Cardiac ventricle fibroblast (primary cell): ENCODE measurements around the gene SH3BP5L. TPM values are rescaled to one million over a fixed set of nuclear protein-coding genes. Genes with fewer than 3 reads are reported as not detected.

Experiments
- total RNA-seq: library from RNA; depleted of rRNA; stranded (reverse); fragments of >200 nt; gene quantifications from 2 replicates; pipeline ENCODE4 v1.2.3, GENCODE V29; 2015

SH3BP5L gene
- 18.0 and 21.7 TPM in 2 replicates for total RNA-seq

DNA sequence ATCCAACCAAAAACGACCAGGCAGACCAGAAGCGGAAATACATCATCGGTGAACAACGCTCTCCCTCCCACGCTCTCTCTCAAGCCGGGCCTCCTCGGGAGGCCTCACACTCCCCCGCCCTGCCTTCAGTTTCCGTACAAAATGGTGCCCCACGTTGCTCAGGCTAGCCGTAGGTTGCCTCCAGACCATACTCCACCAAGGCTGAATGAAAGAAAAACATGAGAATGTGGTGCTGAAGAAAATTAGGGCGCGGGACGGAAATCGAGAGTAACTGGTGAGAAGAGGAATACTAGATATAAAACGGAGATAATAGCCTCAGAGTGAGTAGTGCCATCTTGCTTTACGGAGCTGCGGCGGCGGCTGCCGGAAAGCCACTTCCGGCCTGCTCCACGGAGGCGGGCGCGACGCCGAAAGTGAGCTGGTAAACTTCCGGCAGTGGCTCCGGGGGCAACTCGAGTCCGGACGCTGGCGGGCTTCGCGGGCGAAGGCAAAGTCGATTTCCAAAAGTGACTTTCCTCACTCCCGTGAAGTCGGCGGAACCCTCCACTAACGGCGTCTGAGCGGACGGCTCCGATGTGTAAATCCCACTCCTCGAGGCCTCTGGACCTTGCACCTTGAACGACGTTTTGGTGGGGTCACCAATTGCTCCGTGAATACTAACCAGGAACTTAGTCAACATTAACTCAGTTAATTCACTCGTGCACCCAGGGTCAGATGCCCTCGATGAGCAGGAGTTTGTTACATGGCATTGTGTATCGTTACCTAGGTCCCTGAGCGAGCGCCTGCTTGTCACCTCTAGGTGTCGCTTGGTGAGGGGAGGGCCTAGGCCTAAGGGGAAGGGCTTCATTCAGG, at the start of gene SH3BP5L:
TSS of gene SH3BP5L (minus strand) at position 7 of the 852 bp plus-strand sequence. CDS start 980 bp downstream, outside the sequence.

DNA sequence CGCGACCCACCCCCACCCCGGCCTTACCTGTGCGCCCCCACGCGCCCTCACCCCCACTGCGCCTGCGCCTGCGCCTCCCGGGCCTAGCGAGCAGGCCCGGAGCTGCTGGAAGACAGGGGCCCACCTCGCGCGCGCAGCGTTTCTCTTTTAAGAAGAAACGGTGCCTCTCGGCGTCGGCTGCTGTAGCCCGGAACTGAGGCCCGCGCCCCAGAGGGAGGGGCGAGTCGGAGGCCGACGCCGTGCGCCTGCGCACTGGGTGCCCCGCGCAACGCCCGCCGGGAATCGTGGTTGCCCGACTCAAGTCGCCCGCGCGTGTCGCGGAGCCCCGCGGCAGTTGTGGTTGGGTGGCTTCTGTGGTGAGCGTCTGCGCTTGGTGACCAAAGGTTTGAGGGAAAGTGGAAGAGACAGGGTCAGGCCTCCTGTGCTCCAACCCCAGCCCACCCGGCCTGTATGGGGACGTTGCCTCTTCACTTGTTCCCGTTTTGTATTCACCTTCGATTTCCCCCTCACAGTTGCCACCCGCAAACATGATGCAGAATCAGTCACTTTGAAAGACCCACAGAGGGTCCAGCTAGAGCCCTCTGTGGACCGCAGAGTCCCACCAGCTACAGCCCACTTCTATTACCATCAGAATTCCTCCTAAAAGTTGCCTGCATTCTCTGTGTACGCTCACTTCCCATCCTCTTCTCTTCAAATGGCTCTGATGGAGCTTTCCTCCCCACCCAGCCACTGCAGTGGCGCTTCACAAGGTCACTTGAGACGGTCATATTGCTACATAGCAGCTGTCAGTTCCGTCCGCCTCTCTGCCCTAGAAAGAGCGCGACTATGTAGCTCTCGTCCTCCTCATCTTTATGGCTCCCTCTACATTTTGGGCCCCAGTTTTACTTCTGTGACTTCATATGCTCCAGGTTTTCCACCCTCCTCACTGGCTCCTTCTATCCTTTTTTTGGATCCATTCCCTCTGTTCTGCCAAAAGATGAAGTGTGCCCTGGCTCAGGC, 33.5 kb upstream of the SH3BP5L start, which contains the start of gene ZNF692:
TSS of gene ZNF692 (minus strand) at position 195 of the 999 bp plus-strand sequence. CDS start 776 bp downstream, outside the sequence.

DNA sequence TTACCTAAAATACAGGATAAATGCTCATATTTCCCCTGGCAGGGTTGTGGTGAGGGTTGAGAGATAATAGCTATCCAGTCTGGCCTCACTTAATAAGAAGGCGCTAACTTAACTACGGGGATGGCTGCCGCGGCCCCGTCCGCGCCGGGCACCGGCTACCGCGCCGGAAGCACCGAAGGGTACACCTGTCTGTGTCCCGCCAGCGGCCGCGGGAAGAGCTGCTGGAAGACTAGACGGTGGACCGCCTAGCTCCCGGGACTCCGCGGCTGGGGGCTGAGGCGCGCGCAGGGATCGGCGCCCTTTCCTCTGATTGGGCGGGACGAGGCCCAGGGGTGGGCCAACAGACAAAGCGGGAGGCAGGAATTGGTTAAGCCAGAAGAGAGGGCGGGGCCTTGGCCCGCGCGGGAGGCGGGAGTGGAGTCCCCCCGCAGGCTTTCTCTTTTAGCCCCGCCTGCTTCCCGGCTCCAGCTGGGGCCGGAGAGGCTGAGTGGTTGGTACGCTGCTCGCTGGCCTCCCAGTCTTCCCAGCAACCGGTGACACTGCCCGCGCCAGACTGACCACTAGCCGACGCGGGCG, 12.2 kb upstream of the SH3BP5L start, which contains the start of gene ZNF672:
TSS of gene ZNF672 (plus strand) at position 444 of the 576 bp plus-strand sequence. CDS start 9,051 bp downstream, outside the sequence.

Other genes with a start within 250 kb of the SH3BP5L start
- not detected in 2 replicates for gene OR2T10, start 228.2 kb downstream of the SH3BP5L start, total RNA-seq
- gene OR2T11, start 190.8 kb downstream of the SH3BP5L start, total RNA-seq = not detected in 2 replicates
- gene OR2T35, start 180.6 kb downstream of the SH3BP5L start, total RNA-seq = not detected in 2 replicates
- not detected in 2 replicates for gene OR2T27, start 170.4 kb downstream of the SH3BP5L start, total RNA-seq
- gene OR14I1, start 123.1 kb downstream of the SH3BP5L start, total RNA-seq = not detected in 2 replicates
- not detected in 2 replicates for gene LYPD8, start 70.2 kb downstream of the SH3BP5L start, total RNA-seq
- 13.9 and 14.9 TPM in 2 replicates for gene ZNF672, start 12.3 kb upstream of the SH3BP5L start, total RNA-seq
- gene ZNF692, start 33.2 kb upstream of the SH3BP5L start, total RNA-seq = 9.7 and 11.6 TPM in 2 replicates
- 3.1 and 3.3 TPM in 2 replicates for gene PGBD2, start 80.3 kb upstream of the SH3BP5L start, total RNA-seq